ENCODE measurements around the gene CNGA4.
"Not testable (repeated sequence)": the region's sequence is repeated elsewhere in the genome, so short reads cannot be mapped to it uniquely, and the experiment has no call there.

CNGA4 gene

GRCh38 chr11:6225024-6225423 is 13.9 kb upstream of the CNGA4 start:
- no peak for DNase-seq (ENCODE audit: low spot score)

GRCh38 chr11:6225896-6226295 is 13.0 kb upstream of the CNGA4 start:
- no peak for DNase-seq (ENCODE audit: low spot score)

GRCh38 chr11:6228520-6228919 is 10.4 kb upstream of the CNGA4 start:
- no peak for DNase-seq (ENCODE audit: low spot score)

DNA sequence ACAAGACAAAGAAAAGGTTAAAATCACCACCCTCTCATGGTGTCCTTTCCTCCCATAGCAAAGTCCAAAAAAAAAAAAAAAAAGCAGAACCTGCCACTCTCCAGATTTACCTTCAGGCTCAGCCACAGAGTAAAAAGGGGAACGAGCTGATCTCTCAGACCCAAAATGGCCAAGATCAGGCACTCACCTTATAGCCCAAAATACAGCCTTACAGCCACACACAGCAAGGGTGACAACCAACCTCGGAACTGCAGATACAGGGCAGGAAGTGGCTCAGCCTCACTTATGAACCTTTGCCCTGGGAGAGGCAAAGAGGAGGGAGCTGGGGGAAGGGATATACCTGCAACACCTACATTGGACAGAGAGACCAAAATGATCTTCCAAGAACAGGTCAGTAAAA is 9.0 kb upstream of the CNGA4 start:
- no peak for DNase-seq (ENCODE audit: low spot score)

DNA sequence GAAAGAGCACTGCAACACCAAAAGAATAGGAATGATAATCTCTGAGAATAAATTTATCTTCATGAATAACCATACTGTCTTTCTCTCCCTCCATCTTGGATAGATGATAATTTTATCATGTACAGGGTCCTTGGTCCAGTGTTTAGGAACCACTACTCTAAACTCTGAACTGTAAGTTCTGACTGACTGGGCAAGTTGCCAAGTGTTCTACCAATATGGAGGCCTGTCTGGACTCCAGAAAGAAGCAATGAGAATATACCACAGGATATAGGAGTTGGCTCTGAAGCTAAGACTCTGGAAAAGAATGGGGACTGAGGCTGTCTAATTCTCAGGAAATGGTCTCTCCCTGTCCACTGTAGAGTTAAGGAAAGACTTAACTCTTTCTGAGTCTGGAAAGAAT is 6.0 kb upstream of the CNGA4 start:
- no peak for DNase-seq (ENCODE audit: low spot score)

- DNase-seq (ENCODE audit: low spot score), result no peak
Observed at GRCh38 chr11:6233984-6234386, 4.9 kb upstream of the CNGA4 start.

- peak; percentile 100 for DNase-seq (ENCODE audit: low spot score)
Observed at GRCh38 chr11:6234387-6235107, 4.3 kb upstream of the CNGA4 start, which contains the start of gene FHIP1B. Gene FHIP1B (minus strand): TSS chr11:6234636. CDS start chr11:6224516, 10,120 bp downstream.

- DNase-seq (ENCODE audit: low spot score), result no peak
Observed at GRCh38 chr11:6237266-6237665, 1.6 kb upstream of the CNGA4 start.

DNA sequence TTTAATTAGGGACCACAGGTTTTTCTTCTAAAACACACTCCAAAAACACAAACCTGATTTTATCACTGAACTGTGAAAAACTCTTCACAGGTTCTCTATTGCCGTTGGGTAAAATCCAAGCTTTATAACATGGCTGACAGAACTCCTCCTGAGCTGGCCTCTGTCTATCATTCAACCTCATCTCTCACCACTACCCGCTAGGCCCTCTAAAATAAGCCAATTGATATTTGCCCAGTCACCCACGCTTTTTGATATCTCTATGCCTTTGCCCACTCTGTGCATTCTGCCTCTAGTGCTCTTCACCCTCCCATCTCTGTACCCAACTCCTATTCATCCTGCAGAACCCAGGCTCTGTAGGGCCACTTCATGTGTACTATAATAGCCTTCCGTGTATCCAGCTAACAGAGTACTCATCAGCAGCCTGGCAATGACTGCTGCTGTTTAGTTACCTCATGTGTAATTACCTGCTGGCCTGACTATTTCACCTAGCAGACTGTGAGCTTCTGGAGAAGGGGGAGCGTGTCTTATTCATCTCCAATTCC is 1.1 kb upstream of the CNGA4 start:
- DNase-seq (ENCODE audit: low spot score), result no peak

- no peak for DNase-seq (ENCODE audit: low spot score)
Observed at GRCh38 chr11:6240139-6240538, 1.2 kb downstream of the CNGA4 start.

- no peak for DNase-seq (ENCODE audit: low spot score)
Observed at GRCh38 chr11:6240781-6241180, 1.9 kb downstream of the CNGA4 start.

DNA sequence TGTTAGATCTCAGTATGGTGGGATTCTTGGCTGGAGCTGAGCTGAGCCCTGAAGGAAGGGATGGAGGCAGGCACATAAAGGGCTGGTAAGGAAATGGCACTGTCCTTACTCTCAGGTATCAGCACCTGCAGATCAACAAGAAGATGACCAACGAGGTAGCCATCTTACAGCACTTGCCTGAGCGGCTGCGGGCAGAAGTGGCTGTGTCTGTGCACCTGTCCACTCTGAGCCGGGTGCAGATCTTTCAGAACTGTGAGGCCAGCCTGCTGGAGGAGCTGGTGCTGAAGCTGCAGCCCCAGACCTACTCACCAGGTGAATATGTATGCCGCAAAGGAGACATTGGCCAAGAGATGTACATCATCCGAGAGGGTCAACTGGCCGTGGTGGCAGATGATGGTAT is 2.4 kb downstream of the CNGA4 start:
- DNase-seq (ENCODE audit: low spot score), result no peak

GRCh38 chr11:6245536-6245935 is 6.6 kb downstream of the CNGA4 start:
- no peak for DNase-seq (ENCODE audit: low spot score)

DNA sequence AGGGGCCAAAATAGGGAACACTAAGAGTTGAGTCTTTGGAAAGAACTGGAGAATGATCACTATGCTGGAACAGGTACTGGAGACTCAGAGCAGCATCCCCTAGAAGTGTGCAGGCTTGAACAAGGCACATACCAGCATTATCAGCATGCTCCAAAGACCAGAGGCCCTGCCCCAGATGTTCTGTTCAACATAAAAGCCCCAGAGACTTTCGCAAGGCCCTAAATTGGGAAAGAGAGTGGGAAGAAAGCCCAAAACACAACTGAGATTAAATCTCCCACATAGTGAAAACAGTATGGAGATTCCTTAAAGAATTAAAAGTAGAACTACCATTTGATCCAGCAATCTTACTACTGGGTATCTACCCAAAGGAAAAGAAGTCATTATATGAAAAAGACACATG is 9.4 kb downstream of the CNGA4 start:
- DNase-seq (ENCODE audit: low spot score), result no peak

DNA sequence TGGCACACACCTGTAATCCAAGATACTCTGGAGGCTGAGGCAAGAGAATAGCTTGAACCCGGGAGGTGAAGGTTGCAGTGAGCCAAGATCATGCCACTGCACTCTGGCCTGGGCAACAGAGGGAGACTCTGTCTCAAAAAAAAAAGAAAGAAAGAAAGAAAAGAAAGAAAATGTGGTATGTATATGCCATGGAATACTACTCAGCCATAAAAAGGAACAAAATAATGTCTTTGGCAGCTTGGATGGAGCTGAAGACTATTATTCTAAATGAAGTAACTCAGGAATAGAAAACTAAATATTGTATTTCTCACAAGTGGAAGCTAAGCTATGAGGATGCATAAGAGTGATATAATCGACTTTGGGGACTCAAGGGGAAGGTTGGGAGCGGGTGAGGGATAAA is 10.0 kb downstream of the CNGA4 start:
- not testable (repeated sequence) for DNase-seq (ENCODE audit: low spot score)

GRCh38 chr11:6249770-6250555 is 11.1 kb downstream of the CNGA4 start:
- no peak for DNase-seq (ENCODE audit: low spot score)

- peak; percentile 70 for DNase-seq (ENCODE audit: low spot score)
Observed at GRCh38 chr11:6251120-6251733, 12.3 kb downstream of the CNGA4 start.

GRCh38 chr11:6251990-6252473 is 13.1 kb downstream of the CNGA4 start:
- no peak for DNase-seq (ENCODE audit: low spot score)

DNA sequence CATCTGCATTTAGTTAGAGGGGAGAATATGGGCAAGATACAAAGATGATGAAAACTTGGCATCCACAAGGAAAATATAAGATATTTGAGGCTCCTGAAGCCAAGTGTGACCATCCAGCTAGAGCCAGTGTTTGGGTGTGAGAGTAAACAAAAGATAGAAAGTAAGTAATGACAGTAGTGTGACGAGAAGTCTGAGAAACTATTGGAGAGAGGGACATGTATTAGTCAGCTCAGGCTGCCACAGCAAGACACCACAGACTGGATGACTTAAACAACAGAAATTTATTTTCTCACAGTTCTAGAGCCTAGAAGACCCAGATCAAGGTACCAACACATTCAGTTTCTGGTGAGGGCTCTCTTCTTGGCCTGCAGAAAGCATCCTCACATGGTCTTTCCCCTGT is 14.3 kb downstream of the CNGA4 start:
- DNase-seq (ENCODE audit: low spot score), result no peak

DNA sequence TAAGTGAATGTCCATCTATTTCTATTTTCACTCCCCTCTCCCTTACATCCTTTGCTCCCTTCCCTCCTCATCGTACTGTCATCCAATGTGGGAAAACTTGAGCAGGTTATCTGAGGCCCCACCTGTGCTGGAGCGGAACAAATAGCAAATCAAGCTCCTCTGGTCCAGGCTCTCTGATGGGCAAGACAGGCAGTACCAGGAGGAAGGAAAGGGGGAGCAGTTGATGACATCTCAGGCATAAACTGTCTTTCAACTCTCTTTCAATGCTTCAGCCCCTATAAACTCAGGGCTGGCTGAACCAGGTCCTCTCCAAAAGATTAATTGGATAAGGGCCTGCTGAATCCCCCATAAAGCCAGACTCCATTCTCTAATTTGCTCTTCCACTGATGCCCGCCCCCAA is 19.3 kb downstream of the CNGA4 start:
- DNase-seq (ENCODE audit: low spot score), result no peak

DNA sequence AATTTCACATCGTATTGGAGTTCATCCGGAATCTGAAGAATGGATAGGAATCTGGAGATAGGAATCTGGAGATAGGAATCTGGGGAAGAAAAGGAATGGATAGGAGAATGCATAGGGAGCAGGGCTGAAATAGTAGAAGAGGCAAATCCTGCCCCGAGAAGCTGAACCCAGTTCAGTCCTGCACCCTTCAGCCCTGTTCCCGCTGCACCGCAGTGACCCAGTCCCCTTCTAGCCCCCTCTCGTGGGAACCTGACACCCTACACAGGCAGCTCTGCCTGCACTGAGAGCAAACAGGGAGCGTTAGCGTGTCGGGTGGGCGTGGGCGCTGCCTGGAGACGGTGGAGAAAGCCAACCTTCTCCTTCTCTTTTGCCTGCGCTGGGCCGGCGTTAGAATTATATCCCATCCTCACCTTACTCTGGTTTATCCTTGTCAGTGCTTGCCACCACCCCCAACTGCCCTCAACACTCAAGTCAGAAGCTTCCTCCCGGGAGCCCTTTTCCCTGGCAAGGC is 19.7 kb downstream of the CNGA4 start:
- DNase-seq (ENCODE audit: low spot score), result no peak

DNA sequence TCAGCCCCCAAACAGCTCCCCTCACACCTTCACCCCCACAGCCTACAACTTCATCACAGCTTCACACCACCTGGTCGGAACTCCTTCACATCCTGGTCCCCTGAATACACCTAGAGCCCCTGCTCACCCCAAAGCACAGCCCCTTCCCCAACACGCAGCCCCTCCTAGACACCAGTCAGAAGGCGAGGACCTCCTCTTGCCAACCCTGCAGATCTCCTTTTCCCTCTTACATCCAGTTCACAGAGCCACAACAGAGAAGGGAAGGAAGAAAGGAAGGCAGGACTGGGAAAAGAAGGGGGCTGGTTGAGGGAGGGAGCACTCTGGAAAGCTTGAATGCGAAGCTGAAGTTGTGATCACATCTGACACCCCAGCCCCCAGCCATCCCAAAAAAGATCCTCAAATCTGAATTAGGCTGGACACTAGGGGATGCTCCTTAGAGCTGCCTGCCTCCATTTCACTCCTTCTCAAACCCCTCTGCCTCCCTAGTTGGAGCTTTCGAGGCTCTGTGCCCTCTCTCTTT is 21.4 kb downstream of the CNGA4 start:
- DNase-seq (ENCODE audit: low spot score), result no peak
